LNCaP clone FGC (cell line): Measurements from ENCODE around the gene LLGL1.

Source experiments
- DNase-seq: peaks from one replicate; pipeline ENCODE4 v3.0.0-alpha.2; 2011; ENCODE audit warnings: low read depth
- H3K4me3 ChIP-seq: 2 replicates; pipeline ENCODE4 v1.5.1; 2011; ENCODE audit warnings: mild to moderate bottlenecking, low read depth, low read length, control low read depth
- TF ChIP-seq, protein P1 (sequence below): IDR thresholded peaks from 2 replicates; pipeline ENCODE4 v1.5.1; 2012; ENCODE audit warnings: mild to moderate bottlenecking; ENCODE audit not compliant: control insufficient read depth, insufficient read depth; ENCODE audit errors: extremely low read depth

LLGL1 gene

DNA sequence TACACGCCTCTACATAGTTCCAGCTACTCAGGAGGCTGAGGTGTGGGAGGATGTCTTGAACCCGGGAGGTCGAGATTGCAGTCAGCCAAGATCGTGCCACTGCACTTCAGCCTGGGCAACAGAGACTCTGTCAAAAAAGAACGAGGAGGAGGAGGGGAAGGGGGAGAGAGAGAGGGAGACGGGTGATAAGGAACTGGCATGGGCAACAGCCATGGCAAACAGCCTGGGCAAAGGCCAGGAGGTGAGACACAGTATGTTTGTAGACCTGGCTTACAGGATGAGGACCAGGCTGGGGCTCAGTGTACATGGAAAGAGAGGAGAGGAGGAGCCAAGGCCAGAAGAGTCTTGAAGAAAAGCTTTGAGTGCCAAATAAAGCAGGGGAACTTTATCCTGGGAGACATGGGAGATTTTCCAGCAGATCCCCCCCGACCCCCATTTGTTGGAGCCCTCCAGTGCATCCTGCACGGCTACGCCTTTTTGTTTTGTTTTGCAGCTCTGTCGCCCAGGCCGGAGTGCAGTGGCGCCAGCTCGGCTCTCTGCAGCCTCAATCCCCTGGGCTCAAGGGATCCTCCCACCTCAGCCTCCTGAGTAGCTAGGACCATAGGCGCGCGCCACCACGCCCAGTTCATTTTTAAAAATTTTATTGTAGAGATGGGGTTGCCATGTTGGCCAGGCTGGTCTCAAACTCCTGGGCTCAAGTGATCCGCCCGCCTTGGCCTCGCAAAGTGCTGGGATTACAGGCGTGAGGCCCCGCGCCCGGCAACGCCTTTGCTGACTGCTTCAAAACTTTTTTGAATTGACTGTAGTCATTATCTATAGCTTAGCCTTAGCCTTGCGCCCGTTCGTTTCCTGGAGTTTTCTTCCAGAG, 43.1 kb upstream of the LLGL1 start:
- H3K4me3 ChIP-seq, result peak overlapping the region; percentile 74
- peak; percentile 86 for DNase-seq
- TF ChIP-seq, protein P1, sequence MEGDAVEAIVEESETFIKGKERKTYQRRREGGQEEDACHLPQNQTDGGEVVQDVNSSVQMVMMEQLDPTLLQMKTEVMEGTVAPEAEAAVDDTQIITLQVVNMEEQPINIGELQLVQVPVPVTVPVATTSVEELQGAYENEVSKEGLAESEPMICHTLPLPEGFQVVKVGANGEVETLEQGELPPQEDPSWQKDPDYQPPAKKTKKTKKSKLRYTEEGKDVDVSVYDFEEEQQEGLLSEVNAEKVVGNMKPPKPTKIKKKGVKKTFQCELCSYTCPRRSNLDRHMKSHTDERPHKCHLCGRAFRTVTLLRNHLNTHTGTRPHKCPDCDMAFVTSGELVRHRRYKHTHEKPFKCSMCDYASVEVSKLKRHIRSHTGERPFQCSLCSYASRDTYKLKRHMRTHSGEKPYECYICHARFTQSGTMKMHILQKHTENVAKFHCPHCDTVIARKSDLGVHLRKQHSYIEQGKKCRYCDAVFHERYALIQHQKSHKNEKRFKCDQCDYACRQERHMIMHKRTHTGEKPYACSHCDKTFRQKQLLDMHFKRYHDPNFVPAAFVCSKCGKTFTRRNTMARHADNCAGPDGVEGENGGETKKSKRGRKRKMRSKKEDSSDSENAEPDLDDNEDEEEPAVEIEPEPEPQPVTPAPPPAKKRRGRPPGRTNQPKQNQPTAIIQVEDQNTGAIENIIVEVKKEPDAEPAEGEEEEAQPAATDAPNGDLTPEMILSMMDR, result no peak

DNA sequence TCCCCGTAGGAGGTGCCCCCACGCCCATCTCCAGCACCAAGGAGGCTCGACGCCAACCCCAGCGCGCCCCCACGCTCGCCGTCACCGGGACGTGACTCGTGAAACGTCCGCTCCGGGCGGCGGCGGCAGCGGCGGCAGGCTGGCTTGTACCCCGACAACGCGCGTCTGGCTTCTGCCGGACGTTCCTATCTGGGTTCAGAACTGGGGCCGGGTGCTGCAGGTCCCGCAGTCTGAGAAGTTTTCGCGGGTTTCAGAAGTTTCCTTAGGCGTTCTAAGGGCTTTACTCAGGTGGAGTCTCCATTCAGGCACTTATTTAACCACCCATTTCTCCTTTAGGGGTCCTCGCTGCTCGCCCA, 42.5 kb upstream of the LLGL1 start:
- no peak for DNase-seq
- H3K4me3 ChIP-seq, result peak overlapping the region; percentile 74
- TF ChIP-seq, protein P1, result no peak

DNA sequence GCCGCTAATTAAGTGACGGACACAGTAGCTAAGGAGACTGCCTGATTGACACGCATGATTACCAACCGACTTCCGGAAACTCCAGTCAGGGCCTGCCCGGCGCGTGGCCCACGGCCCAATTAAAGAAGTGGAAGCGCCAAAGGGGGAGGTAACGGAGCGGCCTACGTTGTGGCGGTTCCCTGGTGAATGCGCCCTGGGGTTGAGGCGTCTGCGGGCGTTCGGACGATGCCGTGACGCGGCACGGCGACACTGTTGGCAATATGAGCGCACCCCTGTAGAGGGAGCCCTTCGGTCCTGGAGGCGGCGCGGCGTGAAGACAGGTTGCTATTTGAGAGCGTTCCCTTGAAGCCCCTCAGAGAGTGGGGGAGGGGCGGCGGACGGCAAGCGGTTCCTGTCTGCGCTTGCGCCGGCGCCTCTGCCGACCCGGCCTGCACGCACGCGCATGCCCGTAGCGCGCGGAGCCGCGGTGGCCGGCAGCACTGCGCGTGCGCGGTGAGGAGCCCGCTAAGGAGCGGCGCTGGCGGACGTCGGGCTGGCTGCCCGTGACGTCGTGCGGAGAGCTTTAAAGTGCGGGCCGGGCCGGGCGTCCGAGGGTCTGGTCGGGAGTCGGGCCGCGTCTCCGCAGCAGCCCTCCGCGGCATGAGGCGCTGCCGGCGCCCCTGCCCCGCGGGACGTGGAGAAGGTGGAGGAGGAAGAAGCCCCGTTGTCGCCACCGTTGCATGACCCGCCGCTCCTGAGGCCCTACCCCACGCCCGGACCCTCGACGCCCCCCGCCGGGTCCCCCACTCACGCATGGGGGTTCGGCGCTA, 41.9 kb upstream of the LLGL1 start, which contains the start of gene ALKBH5:
TSS of gene ALKBH5 (plus strand) at position 495 of the 809 bp plus-strand sequence. CDS start 416 bp downstream, outside the sequence.
- peak within 1 kb of the TSS; percentile 74 for H3K4me3 ChIP-seq
- peak; percentile 99 for DNase-seq
- TF ChIP-seq, protein P1, result peak; percentile 21; the same call in 1 of the 2 replicates

DNA sequence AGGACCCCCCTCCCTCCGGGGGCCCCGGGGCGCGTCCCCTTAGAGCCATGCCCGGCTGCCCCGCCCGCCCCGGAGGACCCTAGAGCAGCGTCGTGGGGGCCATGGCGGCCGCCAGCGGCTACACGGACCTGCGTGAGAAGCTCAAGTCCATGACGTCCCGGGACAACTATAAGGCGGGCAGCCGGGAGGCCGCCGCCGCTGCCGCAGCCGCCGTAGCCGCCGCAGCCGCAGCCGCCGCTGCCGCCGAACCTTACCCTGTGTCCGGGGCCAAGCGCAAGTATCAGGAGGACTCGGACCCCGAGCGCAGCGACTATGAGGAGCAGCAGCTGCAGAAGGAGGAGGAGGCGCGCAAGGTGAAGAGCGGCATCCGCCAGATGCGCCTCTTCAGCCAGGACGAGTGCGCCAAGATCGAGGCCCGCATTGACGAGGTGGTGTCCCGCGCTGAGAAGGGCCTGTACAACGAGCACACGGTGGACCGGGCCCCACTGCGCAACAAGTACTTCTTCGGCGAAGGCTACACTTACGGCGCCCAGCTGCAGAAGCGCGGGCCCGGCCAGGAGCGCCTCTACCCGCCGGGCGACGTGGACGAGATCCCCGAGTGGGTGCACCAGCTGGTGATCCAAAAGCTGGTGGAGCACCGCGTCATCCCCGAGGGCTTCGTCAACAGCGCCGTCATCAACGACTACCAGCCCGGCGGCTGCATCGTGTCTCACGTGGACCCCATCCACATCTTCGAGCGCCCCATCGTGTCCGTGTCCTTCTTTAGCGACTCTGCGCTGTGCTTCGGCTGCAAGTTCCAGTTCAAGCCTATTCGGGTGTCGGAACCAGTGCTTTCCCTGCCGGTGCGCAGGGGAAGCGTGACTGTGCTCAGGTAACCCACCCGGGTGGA, 41.0 kb upstream of the LLGL1 start:
- TF ChIP-seq, protein P1, result no peak
- no peak for DNase-seq
- peak overlapping the region; percentile 74 for H3K4me3 ChIP-seq

DNA sequence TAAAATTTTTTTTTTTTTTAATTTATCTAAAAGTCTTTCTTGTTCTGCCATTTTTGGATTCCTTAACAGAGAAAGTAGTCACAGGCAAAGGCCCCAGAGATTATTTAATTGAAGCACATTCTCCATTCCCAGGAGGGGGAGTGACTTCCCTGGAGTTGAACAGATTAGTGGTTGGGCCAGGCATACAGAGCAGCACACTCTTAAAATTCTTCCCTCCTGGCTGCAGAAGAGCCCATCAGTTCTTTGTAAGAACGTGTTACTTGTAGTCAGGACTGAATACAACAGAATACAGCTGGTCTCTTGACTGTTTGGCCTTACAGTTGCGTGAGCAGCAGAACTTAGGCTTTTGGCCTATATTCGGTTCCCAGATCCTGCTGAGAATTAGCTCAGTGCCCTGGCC, 40.0 kb upstream of the LLGL1 start:
- TF ChIP-seq, protein P1, result no peak
- H3K4me3 ChIP-seq, result peak overlapping the region; percentile 74
- DNase-seq, result no peak
